Esophagus squamous epithelium (tissue), 4 donors: ENCODE data around the gene PHF21B.

Source experiments
- POLR2A ChIP-seq, 4 donors: fragments of 450-650 bp; IDR thresholded peaks; one replicate each; pipeline ENCODE4 v1.6.1; 2017; ENCODE audit warnings: antibody characterized with exemption in 4 of 4, mild to moderate bottlenecking in 4 of 4, moderate library complexity in 3 of 4
- TF ChIP-seq, protein P1 (sequence below), 6 experiments: fragments of 450-650 bp in 4 of 6; fragments of 200-600 bp in 2 of 6; sonication (generic) in 2 of 6; IDR thresholded peaks; one replicate each; pipeline ENCODE4 v1.5.1; 2016 to 2019; ENCODE audit warnings: antibody characterized with exemption in 6 of 6, mild to moderate bottlenecking in 4 of 6, moderate library complexity in 4 of 6

GRCh38 chr22:44988671-44989070 lies 21.1 kb downstream of the PHF21B start:
- TF ChIP-seq POLR2A (IDR thresholded peaks at IDR 0.05) = no peak
- TF ChIP-seq, protein P1, sequence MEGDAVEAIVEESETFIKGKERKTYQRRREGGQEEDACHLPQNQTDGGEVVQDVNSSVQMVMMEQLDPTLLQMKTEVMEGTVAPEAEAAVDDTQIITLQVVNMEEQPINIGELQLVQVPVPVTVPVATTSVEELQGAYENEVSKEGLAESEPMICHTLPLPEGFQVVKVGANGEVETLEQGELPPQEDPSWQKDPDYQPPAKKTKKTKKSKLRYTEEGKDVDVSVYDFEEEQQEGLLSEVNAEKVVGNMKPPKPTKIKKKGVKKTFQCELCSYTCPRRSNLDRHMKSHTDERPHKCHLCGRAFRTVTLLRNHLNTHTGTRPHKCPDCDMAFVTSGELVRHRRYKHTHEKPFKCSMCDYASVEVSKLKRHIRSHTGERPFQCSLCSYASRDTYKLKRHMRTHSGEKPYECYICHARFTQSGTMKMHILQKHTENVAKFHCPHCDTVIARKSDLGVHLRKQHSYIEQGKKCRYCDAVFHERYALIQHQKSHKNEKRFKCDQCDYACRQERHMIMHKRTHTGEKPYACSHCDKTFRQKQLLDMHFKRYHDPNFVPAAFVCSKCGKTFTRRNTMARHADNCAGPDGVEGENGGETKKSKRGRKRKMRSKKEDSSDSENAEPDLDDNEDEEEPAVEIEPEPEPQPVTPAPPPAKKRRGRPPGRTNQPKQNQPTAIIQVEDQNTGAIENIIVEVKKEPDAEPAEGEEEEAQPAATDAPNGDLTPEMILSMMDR (IDR thresholded peaks at IDR 0.05) = no peak
